Epithelial cell of proximal tubule (primary cell): ENCODE data around the gene BCL2L1. TPM values are rescaled to one million over a fixed set of nuclear protein-coding genes. Genes with fewer than 3 reads are reported as not detected.

ENCODE experiments used
- DNase-seq: peaks from one replicate; pipeline ENCODE4 v3.0.0-alpha.2; 2011; ENCODE audit warnings: low read depth
- H3K4me3 ChIP-seq: 2 replicates; pipeline ENCODE4 v1.5.1; 2011; ENCODE audit warnings: low read depth, mild to moderate bottlenecking, low read length
- CTCF ChIP-seq: conservative IDR thresholded peaks from 2 replicates; pipeline ENCODE4 v1.5.1; 2012; ENCODE audit warnings: low read depth, mild to moderate bottlenecking, low read length
- total RNA-seq: library from RNA; depleted of rRNA; stranded (reverse); fragments of >200 nt; gene quantifications from 2 replicates; pipeline ENCODE4 v1.2.3, GENCODE V29; 2015

Gene BCL2L1
- total RNA-seq, 1 donor from 2014 or later: 209 TPM

DNA sequence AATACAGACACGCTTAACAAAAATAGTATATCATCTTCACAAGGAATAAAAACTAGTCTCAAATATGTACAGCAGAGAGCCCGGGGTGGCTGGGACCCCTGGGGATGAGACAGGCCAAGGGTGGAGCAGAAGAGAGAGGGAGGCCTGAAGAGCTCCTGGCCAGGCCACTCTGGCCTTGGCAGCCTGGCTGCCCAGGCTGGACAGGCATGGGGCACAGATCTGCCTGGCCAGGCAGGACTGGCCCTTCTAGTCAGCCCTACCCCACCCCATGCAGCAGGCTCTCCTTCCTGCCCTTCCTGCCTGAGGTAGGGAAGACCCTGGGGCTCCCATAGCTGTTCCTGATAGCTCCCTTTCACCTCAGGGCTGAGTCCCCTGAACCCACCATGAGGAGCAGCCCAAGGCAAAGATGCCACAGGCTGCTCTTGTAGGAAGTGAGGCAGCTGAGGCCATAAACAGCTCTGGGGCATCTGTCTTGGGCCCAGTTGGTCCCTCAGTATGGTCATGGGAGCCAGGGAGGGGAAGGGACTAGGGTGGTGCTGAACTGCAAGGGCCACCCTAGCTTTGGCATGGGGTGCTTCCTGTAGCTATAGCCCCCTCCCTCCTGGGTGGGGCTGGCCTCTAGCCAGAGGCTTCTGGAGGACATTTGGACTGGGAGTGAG lies 57.8 kb downstream of the BCL2L1 start:
- DNase-seq: no peak
- no peak for TF ChIP-seq CTCF
- no peak overlapping the region for H3K4me3 ChIP-seq

DNA sequence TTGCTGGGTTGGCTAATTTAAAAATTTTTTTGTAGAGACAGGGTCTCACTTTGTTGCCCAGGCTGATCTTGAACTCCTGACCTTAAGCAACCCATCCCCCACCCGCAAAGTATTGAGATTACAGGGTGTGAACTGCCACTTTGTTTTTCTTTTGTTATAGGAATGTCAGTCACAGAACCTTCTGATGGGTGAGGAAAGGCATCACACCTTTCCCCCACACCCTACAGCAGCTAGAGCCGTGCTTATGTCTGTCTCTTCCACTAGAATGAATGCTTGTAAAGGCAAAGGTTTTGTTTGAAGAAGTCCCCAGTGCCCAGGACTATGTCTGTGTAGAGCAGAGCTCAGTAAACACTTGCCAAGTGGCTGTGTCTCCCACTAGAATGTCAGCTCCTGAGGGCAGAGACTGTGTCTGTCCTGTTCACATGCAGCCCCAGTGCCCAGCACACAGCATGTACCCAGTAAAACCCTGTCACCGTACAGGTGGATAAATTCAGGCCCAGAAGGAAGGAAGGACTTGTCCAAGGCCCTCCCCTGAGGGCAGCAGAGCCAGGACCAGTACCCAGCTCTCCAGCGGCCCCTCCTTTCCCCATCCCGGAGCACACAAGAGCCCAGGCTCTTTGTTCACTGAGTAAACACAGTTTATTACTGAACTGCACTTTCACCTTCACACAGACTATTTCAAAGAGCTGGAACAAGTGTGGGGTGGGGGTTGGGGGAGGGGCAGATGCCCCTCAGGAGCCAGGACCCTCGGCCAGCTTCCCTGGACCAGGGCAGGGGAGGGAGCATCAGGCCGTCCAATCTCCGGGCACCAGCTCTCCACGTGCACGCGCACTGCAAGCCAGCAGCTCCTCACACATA lies 58.6 kb downstream of the BCL2L1 start:
- no peak for DNase-seq
- H3K4me3 ChIP-seq: no peak overlapping the region
- no peak for TF ChIP-seq CTCF

- TF ChIP-seq CTCF: no peak
- DNase-seq: no peak
- no peak overlapping the region for H3K4me3 ChIP-seq
Observed at GRCh38 chr20:31663524-31663837, 59.2 kb downstream of the BCL2L1 start.

GRCh38 chr20:31662372-31662854 lies 60.3 kb downstream of the BCL2L1 start:
- no peak for TF ChIP-seq CTCF
- H3K4me3 ChIP-seq: no peak overlapping the region
- no peak for DNase-seq

DNA sequence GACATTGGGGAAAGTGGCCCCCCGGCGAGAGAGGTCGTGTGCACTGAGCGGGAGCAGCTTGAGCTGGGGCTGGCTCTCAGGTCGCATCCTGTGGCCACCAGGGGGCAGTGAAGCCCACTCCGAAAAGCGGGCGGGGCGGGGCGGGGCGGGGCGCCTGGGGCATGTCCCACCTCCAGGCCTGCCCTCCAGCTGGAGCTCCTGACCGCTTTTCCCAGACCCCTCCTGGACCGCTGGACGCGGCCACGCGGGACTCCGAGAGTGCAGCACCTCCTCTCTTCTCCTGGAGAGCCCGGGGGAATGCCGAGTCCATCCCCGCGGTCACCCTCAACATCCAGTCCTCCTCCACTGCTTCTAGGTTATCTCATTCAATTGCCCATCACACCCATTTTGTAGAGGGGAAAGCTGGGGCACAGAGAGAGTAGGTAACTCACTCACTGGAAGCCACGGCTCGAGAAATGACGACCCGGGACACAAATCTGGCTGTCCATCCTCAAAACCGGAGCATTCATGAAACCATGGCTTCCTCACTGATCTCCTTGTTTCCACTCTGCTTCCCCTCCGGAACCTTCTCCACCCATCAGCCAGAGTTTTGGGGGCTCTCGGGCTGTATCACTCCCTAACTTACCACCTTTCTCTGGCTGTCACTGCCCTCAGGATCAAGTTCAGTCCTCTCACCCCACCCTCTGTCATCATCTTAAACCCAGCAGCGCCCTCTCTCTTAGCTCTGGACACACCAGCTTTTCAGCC lies 60.9 kb downstream of the BCL2L1 start:
- H3K4me3 ChIP-seq: no peak overlapping the region
- peak; percentile 61 for TF ChIP-seq CTCF

DNA sequence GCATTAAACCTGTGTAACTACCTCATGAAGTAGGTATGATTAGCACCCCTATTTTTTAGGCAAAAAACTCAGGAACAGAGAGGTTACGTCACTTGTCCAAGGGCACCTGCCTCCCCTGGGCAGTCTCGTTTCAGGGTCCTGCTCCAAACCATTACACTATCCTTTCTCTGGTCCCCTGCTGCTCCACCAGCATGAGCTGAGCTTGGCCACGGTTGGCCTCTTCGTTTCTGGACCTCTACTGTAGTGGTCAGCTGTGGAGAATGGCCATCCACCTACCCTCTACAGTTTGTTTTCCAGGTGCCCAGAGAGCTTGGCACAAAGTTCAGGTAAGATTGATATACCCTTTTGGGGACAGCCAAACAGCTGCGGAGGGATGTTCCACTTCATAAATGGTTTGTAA lies 68.1 kb downstream of the BCL2L1 start:
- no peak for TF ChIP-seq CTCF
- DNase-seq: no peak
- no peak overlapping the region for H3K4me3 ChIP-seq

More for the DNA sequence above, 60.9 kb downstream of the BCL2L1 start:
- DNase-seq: no peak
